ENCODE measurements around the gene RIMS4. TPM values are rescaled to one million over a fixed set of nuclear protein-coding genes. Genes with fewer than 3 reads are reported as not detected.

Gene RIMS4
- total RNA-seq, 2 experiments from 2014 or later, result not detected

DNA sequence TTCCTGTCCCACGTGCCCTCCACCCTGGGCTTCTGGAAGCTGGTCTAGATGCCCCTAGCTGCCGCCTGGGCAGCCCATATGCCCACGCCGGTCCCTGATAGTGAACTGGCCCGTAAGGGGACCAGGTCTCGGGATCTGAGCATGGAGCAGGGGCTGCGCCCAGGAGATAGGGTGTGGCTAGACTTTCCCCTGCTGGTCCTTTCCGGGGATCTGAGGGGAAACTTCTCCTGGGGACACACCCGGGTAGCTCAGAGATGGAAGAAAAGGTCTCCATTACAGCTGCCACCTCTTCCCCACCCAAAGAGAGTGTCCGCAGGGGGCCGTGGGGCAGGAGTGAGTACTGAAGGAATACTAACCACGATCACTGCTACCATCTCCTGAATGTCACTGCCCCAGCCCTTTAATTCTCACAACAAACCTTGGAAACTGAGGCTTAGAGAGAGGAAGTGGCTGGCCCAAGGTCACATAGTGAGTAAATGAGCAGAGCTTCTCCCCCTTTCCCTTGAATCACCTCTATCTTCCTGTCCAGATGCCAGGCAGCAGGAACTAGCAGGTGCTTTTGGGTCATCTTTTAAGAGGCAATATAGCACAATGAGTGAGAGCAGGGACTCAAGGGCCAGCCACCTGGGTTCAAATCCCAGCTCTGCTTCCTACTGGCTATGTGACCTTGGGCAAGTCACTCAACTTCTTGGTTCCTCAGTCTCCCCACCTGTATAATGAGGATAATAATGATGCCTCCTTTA, 107.0 kb downstream of the RIMS4 start:
- no peak for ATAC-seq (ENCODE audit: low read depth)
- POLR2A ChIA-PET, result no interaction called here
- no peak for DNase-seq
- Mint-ChIP-seq H3K4me3 (no peak overlapping the region), H3K9me3 (no peaks in the 10 kb centered on the region), H3K36me3 (no peaks in the 10 kb centered on the region), H3K4me1 (no peaks in the 10 kb centered on the region), H3K27me3 (no peaks in the 10 kb centered on the region), H3K27ac (no peak overlapping the region)

DNA sequence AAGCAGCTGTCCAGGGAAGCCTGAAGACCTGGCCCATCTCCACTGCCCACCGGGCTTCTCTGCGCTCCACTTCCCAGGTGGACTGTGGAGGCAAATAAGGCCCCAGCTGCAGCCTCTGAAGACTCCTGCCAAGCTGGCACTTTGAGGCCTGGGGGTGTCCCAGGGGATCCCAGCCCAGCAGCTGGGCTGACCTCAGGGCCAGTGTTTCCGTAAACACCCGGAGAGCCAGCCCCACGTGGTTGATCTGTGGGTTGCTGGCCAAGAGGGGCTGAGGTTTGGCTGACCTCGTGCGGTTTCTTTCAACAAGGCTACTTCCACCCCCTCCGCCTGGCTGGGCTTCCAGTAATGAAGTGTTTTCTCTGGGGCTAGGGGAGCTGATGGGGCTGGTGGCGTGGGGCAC, 107.6 kb downstream of the RIMS4 start:
- no peak for DNase-seq
- H3K4me3 Mint-ChIP-seq, result no peak overlapping the region
- ATAC-seq (ENCODE audit: low read depth), result no peak
- H3K4me1 Mint-ChIP-seq, result no peaks in the 10 kb centered on the region
- no peaks in the 10 kb centered on the region for H3K27me3 Mint-ChIP-seq
- POLR2A ChIA-PET, result no interaction called here
- H3K9me3 Mint-ChIP-seq, result no peaks in the 10 kb centered on the region
- H3K36me3 Mint-ChIP-seq, result no peaks in the 10 kb centered on the region
- H3K27ac Mint-ChIP-seq, result no peak overlapping the region

DNA sequence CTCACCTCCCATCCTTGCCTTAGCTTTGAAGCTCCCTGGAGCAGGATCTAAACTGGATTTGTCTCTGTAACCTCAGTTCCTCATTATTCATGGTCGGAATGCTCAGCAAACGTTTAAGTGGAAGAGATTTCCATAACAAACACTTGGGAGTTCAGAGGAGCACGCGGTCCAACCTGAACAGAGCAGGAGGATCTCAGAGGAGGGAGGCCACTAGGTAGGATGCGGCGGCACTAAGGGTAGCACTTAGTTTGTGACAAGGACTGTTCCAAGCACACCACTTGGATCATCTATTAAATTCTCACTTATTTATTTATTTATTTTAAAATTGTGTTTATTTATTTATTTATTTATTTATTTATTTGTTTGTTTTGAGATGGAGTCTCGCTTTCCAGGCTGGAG, 108.5 kb downstream of the RIMS4 start:
- Mint-ChIP-seq H3K36me3 (no peaks in the 10 kb centered on the region), H3K4me1 (peaks cover 2% of the 10 kb centered on the region), H3K27ac (no peak overlapping the region), H3K27me3 (no peaks in the 10 kb centered on the region), H3K4me3 (no peak overlapping the region), H3K9me3 (no peaks in the 10 kb centered on the region)
- ATAC-seq (ENCODE audit: low read depth), result no peak
- DNase-seq, result no peak
- POLR2A ChIA-PET, result no interaction called here

Other genes starting within 250 kb of the RIMS4 start
- gene PKIG, start 228.0 kb downstream of the RIMS4 start, total RNA-seq, result 1 to 10 TPM; 2.5 to 3.1 TPM
- gene ADA, start 158.8 kb downstream of the RIMS4 start, total RNA-seq, result 10 to 100 TPM; 90.4 to 98.8 TPM
- not detected for gene CCN5, start 95.2 kb downstream of the RIMS4 start, total RNA-seq
- not detected for gene KCNK15, start 64.7 kb downstream of the RIMS4 start, total RNA-seq
- 100 to 1,000 TPM; 206 to 209 TPM for gene YWHAB, start 75.2 kb upstream of the RIMS4 start, total RNA-seq
- 10 to 100 TPM; 87.0 to 90.2 TPM for gene PABPC1L, start 99.5 kb upstream of the RIMS4 start, total RNA-seq
- 10 to 100 TPM; 14.4 to 15.4 TPM for gene TOMM34, start 149.9 kb upstream of the RIMS4 start, total RNA-seq
- 100 to 1,000 TPM; 205 to 229 TPM for gene STK4, start 156.0 kb upstream of the RIMS4 start, total RNA-seq

Data from activated naive CD8-positive, alpha-beta T cell treated with anti-CD3 and anti-CD28 coated beads, Interleukin-2, amount 10 ng/mL, durations not matched to agents 7 days and 5 days (primary cell).